ENCODE results near the gene CRYBB2.

- TF ChIP-seq, protein P1, sequence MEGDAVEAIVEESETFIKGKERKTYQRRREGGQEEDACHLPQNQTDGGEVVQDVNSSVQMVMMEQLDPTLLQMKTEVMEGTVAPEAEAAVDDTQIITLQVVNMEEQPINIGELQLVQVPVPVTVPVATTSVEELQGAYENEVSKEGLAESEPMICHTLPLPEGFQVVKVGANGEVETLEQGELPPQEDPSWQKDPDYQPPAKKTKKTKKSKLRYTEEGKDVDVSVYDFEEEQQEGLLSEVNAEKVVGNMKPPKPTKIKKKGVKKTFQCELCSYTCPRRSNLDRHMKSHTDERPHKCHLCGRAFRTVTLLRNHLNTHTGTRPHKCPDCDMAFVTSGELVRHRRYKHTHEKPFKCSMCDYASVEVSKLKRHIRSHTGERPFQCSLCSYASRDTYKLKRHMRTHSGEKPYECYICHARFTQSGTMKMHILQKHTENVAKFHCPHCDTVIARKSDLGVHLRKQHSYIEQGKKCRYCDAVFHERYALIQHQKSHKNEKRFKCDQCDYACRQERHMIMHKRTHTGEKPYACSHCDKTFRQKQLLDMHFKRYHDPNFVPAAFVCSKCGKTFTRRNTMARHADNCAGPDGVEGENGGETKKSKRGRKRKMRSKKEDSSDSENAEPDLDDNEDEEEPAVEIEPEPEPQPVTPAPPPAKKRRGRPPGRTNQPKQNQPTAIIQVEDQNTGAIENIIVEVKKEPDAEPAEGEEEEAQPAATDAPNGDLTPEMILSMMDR (IDR thresholded peaks at IDR 0.05; ENCODE audit: poor library complexity), result no peak
- TF ChIP-seq EZH2phosphoT487 (IDR thresholded peaks at IDR 0.05; ENCODE audit: low read depth, severe bottlenecking, unreplicated experiment) (no peak), EZH2 (IDR thresholded peaks at IDR 0.05; ENCODE audit: borderline replicate concordance) (no peak)
Observed at GRCh38 chr22:25232301-25232700, 12.9 kb downstream of the CRYBB2 start.

Data from hepatocyte (in vitro differentiated cells).